Measurements from ENCODE around the gene MVB12B.

The MVB12B gene

DNA sequence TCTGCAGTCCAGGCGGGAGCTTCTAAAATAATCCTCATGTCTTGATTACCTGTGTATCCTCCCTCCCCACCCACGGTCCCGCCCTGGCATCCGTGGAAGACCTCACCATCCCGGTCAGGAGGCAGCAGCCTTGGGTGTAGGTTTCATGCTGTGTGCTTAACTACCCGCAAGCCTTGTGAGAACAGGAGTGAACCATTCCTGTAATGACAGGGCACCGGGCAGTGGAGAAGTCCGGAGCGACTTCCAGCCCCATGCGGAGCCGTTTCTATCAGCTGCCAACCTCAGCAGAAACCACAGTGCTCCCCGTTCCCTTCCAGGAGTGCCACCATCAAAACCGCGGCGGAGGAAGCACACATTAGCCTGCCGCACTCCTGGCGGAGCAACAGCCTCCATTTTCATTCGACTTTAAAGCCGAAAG, 163.6 kb downstream of the MVB12B start:
- TF ChIP-seq, protein P1, sequence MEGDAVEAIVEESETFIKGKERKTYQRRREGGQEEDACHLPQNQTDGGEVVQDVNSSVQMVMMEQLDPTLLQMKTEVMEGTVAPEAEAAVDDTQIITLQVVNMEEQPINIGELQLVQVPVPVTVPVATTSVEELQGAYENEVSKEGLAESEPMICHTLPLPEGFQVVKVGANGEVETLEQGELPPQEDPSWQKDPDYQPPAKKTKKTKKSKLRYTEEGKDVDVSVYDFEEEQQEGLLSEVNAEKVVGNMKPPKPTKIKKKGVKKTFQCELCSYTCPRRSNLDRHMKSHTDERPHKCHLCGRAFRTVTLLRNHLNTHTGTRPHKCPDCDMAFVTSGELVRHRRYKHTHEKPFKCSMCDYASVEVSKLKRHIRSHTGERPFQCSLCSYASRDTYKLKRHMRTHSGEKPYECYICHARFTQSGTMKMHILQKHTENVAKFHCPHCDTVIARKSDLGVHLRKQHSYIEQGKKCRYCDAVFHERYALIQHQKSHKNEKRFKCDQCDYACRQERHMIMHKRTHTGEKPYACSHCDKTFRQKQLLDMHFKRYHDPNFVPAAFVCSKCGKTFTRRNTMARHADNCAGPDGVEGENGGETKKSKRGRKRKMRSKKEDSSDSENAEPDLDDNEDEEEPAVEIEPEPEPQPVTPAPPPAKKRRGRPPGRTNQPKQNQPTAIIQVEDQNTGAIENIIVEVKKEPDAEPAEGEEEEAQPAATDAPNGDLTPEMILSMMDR (conservative IDR thresholded peaks at IDR 0.05; ENCODE audit: control insufficient read depth, insufficient read depth, low read depth, low read length), result no peak
- no peak for DNase-seq (ENCODE audit: low read depth)
- H3K4me3 ChIP-seq (ENCODE audit: control insufficient read depth, low read depth, low read length), result no peak overlapping the region

DNA sequence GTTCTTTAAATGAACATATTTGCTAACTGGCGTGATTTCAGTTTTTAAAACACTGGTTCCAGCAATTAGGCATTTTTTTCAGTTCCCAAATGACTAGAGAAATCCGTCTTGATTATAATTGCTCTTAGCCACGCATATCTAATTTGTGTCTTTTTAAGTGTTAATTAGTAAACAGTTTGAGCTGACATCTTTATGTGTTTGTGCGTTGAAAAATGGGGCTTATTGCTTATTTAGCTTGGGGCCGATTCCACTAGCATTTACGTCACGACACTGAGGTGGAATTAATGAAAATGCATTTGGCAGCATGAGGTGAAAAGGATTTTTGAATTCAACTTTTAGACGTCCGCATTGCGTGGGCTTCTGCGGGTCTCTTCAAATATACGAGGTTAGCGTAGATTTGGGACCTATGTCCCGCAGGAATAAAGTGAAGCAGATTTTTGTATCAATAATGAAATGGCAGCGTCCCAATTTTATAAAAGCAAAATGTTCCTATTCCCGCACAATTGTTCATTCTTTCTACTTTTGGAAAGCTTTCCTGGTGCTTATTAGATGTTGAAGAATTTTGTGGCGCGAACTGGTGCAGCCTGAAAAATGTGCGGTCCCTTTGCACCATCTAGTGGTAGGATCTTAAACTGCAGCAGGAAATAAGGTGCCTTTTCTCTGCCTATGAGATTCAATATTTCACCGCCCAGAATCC, 164.4 kb downstream of the MVB12B start:
- peak; percentile 62 for DNase-seq (ENCODE audit: low read depth)
- TF ChIP-seq, protein P1 (conservative IDR thresholded peaks at IDR 0.05; ENCODE audit: control insufficient read depth, insufficient read depth, low read depth, low read length), result peak; percentile 91

DNA sequence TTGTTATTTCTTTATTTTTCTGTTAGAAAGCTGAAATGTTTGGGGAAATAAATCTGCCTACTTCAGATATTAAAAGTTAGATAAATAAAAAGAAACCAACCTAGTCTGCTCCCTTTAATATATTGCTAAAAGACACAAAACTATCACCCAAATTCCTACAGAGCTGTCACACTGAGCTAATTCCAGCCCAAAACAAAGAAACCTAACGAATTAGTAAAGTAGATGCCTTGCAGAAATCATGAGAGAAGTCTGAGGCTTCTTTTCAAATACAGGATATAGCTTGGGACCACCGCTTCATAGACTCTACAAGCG, 164.9 kb downstream of the MVB12B start:
- no peak for DNase-seq (ENCODE audit: low read depth)
- TF ChIP-seq, protein P1 (conservative IDR thresholded peaks at IDR 0.05; ENCODE audit: control insufficient read depth, insufficient read depth, low read depth, low read length), result no peak
- no peak overlapping the region for H3K4me3 ChIP-seq (ENCODE audit: control insufficient read depth, low read depth, low read length)

More for the DNA sequence above, 164.4 kb downstream of the MVB12B start:
- no peak overlapping the region for H3K4me3 ChIP-seq (ENCODE audit: control insufficient read depth, low read depth, low read length)

DNA sequence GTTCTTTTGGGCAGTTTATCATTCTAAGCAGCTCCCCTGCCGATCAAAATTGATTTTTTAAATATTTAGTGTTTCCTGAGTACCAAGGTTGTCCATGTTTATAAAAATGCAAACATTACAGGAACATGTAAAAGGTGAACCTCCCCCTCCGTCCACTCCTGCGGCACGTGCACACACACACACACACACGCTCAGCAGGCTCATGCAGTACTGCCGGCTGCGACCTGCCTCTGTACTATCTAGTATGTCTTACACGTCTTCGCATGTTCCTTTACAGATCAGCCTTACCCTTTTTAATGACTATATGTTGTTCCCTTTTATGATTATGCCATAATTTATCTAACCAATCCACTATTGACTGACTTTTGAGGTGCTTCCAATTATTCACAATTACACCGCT, 165.3 kb downstream of the MVB12B start:
- DNase-seq (ENCODE audit: low read depth), result no peak
- TF ChIP-seq, protein P1 (conservative IDR thresholded peaks at IDR 0.05; ENCODE audit: control insufficient read depth, insufficient read depth, low read depth, low read length), result no peak
- no peak overlapping the region for H3K4me3 ChIP-seq (ENCODE audit: control insufficient read depth, low read depth, low read length)

DNA sequence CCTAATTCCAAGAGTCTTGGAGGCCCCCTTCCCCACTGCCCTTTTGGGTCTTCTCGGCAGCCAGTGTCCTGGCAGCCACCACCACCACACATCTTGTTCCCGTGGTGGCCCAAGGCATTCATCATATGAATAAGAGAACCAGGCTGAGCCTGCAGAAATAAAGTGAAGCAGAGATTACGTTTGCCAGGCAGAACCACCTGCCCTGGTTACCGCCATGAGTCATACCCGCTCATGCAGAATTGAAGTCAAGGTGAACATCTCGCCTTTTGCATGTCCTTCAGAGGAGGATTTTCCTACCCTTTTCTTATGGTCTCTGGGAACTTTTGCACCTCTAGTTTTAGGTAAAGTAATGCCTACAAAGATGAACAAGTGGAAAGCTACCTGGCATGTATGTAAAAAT, 167.6 kb downstream of the MVB12B start:
- DNase-seq (ENCODE audit: low read depth), result no peak
- TF ChIP-seq, protein P1 (conservative IDR thresholded peaks at IDR 0.05; ENCODE audit: control insufficient read depth, insufficient read depth, low read depth, low read length), result no peak
- H3K4me3 ChIP-seq (ENCODE audit: control insufficient read depth, low read depth, low read length), result no peak overlapping the region

DNA sequence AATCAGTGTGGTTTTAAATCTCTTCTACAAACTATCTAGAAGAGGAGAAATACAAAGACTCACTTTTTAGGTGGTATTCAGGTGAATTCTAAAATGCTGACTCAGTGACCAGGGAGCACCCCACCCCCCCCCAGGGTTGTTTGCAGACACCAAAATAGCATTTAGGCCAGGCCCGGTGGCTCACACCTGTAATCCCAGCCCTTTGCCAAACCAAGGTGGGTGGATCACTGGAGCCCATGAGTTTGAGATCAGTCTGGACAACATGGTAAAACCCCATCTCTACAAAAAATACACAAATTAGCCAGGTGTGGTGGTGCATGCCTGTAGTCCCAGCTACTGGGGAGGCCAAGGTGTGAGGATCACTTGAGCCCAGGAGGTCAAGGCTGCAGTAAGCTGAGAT, 168.1 kb downstream of the MVB12B start:
- TF ChIP-seq, protein P1 (conservative IDR thresholded peaks at IDR 0.05; ENCODE audit: control insufficient read depth, insufficient read depth, low read depth, low read length), result no peak
- no peak for DNase-seq (ENCODE audit: low read depth)
- H3K4me3 ChIP-seq (ENCODE audit: control insufficient read depth, low read depth, low read length), result no peak overlapping the region

Data from fibroblast of mammary gland (primary cell).